Nephron (organoid): ENCODE data around the gene ACTRT1.

Source experiments
- H3K27ac Mint-ChIP-seq, 3 experiments: 2 replicates each; pipeline ENCODE4 v1.8.0; 2020; ENCODE audit warnings: mixed read lengths in 3 of 3, mild to moderate bottlenecking in 2 of 3, moderate library complexity in 1 of 3
- H3K27me3 Mint-ChIP-seq: 2 replicates; pipeline ENCODE4 v1.8.0; 2021; ENCODE audit warnings: low read depth, mild to moderate bottlenecking, moderate library complexity, mixed read lengths
- H3K36me3 Mint-ChIP-seq: 2 replicates; pipeline ENCODE4 v1.8.0; 2020; ENCODE audit warnings: low read depth, mixed read lengths
- H3K4me1 Mint-ChIP-seq: 2 replicates; pipeline ENCODE4 v1.8.0; 2020; ENCODE audit warnings: mixed read lengths
- H3K4me3 Mint-ChIP-seq, 3 experiments: 2 replicates each; pipeline ENCODE4 v1.8.0; 2020; ENCODE audit warnings: mild to moderate bottlenecking in 3 of 3, mixed read lengths in 3 of 3, moderate library complexity in 2 of 3
- H3K9me3 Mint-ChIP-seq: 2 replicates; pipeline ENCODE4 v1.8.0; 2020; ENCODE audit warnings: mixed read lengths
- CTCF ChIP-seq, 3 experiments: fragments of 200-600 bp; sonication (generic); IDR thresholded peaks; one replicate each; pipeline ENCODE4 v1.5.0; 2021; ENCODE audit warnings: antibody characterized with exemption in 3 of 3; ENCODE audit not compliant: unreplicated experiment in 3 of 3

The ACTRT1 gene

GRCh38 chrX:128052303-128052702 lies at the start of gene ACTRT1:
TSS of gene ACTRT1 (minus strand) at chrX:128052403. CDS start at chrX:128052206, 197 bp downstream.
- Mint-ChIP-seq H3K27me3 (no peaks in the 10 kb centered on the region), H3K4me3 (no peak within 1 kb of the TSS), H3K36me3 (no peaks in the 10 kb centered on the region), H3K9me3 (no peaks in the 10 kb centered on the region), H3K4me1 (no peaks in the 10 kb centered on the region), H3K27ac (no peak within 1 kb of the TSS)
- no peak for TF ChIP-seq CTCF (IDR thresholded peaks at IDR 0.05; ENCODE audit: unreplicated experiment in 3 of 3)

- Mint-ChIP-seq H3K27me3 (no peaks in the 10 kb centered on the region), H3K27ac (no peak overlapping the region), H3K4me3 (no peak overlapping the region), H3K36me3 (no peaks in the 10 kb centered on the region), H3K4me1 (no peaks in the 10 kb centered on the region), H3K9me3 (peaks cover 6% of the 10 kb centered on the region)
- TF ChIP-seq CTCF (IDR thresholded peaks at IDR 0.05; ENCODE audit: unreplicated experiment in 3 of 3) = no peak
Observed at GRCh38 chrX:128078545-128078944, 26.3 kb upstream of the ACTRT1 start.

- peaks cover 15% of the 10 kb centered on the region for H3K9me3 Mint-ChIP-seq
- no peak for TF ChIP-seq CTCF (IDR thresholded peaks at IDR 0.05; ENCODE audit: unreplicated experiment in 3 of 3)
- H3K27me3 Mint-ChIP-seq = no peaks in the 10 kb centered on the region
- no peaks in the 10 kb centered on the region for H3K36me3 Mint-ChIP-seq
- H3K4me3 Mint-ChIP-seq = no peak overlapping the region
- H3K27ac Mint-ChIP-seq = no peak overlapping the region
- H3K4me1 Mint-ChIP-seq = no peaks in the 10 kb centered on the region
Observed at GRCh38 chrX:128057421-128057820, 5.2 kb upstream of the ACTRT1 start.

GRCh38 chrX:128051526-128051925 lies 677 bp downstream of the ACTRT1 start:
- no peaks in the 10 kb centered on the region for H3K4me1 Mint-ChIP-seq
- TF ChIP-seq CTCF (IDR thresholded peaks at IDR 0.05; ENCODE audit: unreplicated experiment in 3 of 3) = no peak

GRCh38 chrX:128035318-128035717 lies 16.9 kb downstream of the ACTRT1 start:
- Mint-ChIP-seq H3K4me3 (no peak overlapping the region), H3K4me1 (no peaks in the 10 kb centered on the region), H3K9me3 (peaks cover 5% of the 10 kb centered on the region), H3K36me3 (no peaks in the 10 kb centered on the region), H3K27ac (no peak overlapping the region), H3K27me3 (peaks cover 3% of the 10 kb centered on the region)
- TF ChIP-seq CTCF (IDR thresholded peaks at IDR 0.05; ENCODE audit: unreplicated experiment in 3 of 3) = no peak

More at GRCh38 chrX:128051526-128051925, 677 bp downstream of the ACTRT1 start:
- Mint-ChIP-seq H3K4me3 (no peak overlapping the region), H3K27ac (no peak overlapping the region), H3K36me3 (no peaks in the 10 kb centered on the region), H3K27me3 (no peaks in the 10 kb centered on the region), H3K9me3 (no peaks in the 10 kb centered on the region)

- Mint-ChIP-seq H3K27me3 (no peaks in the 10 kb centered on the region), H3K4me1 (no peaks in the 10 kb centered on the region), H3K9me3 (peaks cover 17% of the 10 kb centered on the region), H3K27ac (no peak overlapping the region), H3K4me3 (no peak overlapping the region), H3K36me3 (no peaks in the 10 kb centered on the region)
- no peak for TF ChIP-seq CTCF (IDR thresholded peaks at IDR 0.05; ENCODE audit: unreplicated experiment in 3 of 3)
Observed at GRCh38 chrX:128021566-128021965, 30.6 kb downstream of the ACTRT1 start.
